ENCODE results near the gene KDM6B.

KDM6B gene

GRCh38 chr17:7840875-7841274 lies 6.9 kb downstream of the KDM6B start:
- Histone ChIP-seq H2BK12ac (ENCODE audit: low read length in 2 of 2) (peak overlapping the region in 1 of 2 experiments; percentile 1), H4K8ac (ENCODE audit: low read length) (no peak overlapping the region), H2AK5ac (ENCODE audit: low read length, severe bottlenecking) (no peak overlapping the region), H3K79me1 (replicated peaks; ENCODE audit: low read length, poor library complexity, severe bottlenecking) (peaks cover 15% of the 10 kb centered on the region), H3K4me3 (ENCODE audit: insufficient read depth in 1 of 2, low read depth in 1 of 2, low read length in 2 of 2) (peak overlapping the region in 1 of 2 experiments; percentile 94), H3K9ac (ENCODE audit: low read length) (peak overlapping the region; percentile 98), H3K23ac (ENCODE audit: low read length in 2 of 2) (no peak overlapping the region), H4K91ac (ENCODE audit: low read length) (no peak overlapping the region), H2BK5ac (ENCODE audit: low read depth, low read length, poor library complexity, severe bottlenecking) (no peak overlapping the region), H3K4me1 (ENCODE audit: control insufficient read depth, insufficient read depth, low read depth, low read length) (peaks cover 34% of the 10 kb centered on the region), H3K14ac (ENCODE audit: low read length in 2 of 2) (no peak overlapping the region), H3K27ac (ENCODE audit: low read length, poor library complexity, severe bottlenecking) (peak overlapping the region; percentile 27), H3K36me3 (ENCODE audit: control insufficient read depth in 1 of 2, insufficient read depth in 2 of 2, low read depth in 1 of 2, low read length in 2 of 2) (peaks cover 14 to 15% of the 10 kb centered on the region in 2 experiments), H2BK15ac (ENCODE audit: low read depth, poor library complexity, severe bottlenecking) (no peak overlapping the region), H2AFZ (ENCODE audit: low read depth, low read length) (no peak overlapping the region), H3K18ac (ENCODE audit: low read depth in 1 of 2, low read length in 2 of 2) (peak overlapping the region in 1 of 2 experiments; percentile 8), H3K27me3 (ENCODE audit: control insufficient read depth in 1 of 2, insufficient read depth in 1 of 2, low read length in 2 of 2) (no peaks in the 10 kb centered on the region), H3K4ac (ENCODE audit: low read depth in 1 of 2, low read length in 2 of 2) (no peak overlapping the region), H2BK120ac (ENCODE audit: low read depth, low read length) (no peak overlapping the region), H3K4me2 (ENCODE audit: low read length, poor library complexity, severe bottlenecking) (no peak overlapping the region), H3K9me3 (ENCODE audit: control insufficient read depth, low read length) (no peaks in the 10 kb centered on the region)
- 50% methylated on average over 1 of the region's 1 CpG for WGBS
- no peak for DNase-seq

GRCh38 chr17:7841396-7841914 lies 7.4 kb downstream of the KDM6B start:
- H4K8ac ChIP-seq (ENCODE audit: low read length) = peak overlapping the region; percentile 76
- H3K36me3 ChIP-seq (ENCODE audit: control insufficient read depth in 1 of 2, insufficient read depth in 2 of 2, low read depth in 1 of 2, low read length in 2 of 2) = peaks cover 17 to 20% of the 10 kb centered on the region in 2 experiments
- H2BK5ac ChIP-seq (ENCODE audit: low read depth, low read length, poor library complexity, severe bottlenecking) = no peak overlapping the region
- H3K4ac ChIP-seq (ENCODE audit: low read depth in 1 of 2, low read length in 2 of 2) = peak overlapping the region; percentile 69 to 97
- peak overlapping the region; percentile 91 for H3K27ac ChIP-seq (ENCODE audit: low read length, poor library complexity, severe bottlenecking)
- peaks cover 34% of the 10 kb centered on the region for H3K4me1 ChIP-seq (ENCODE audit: control insufficient read depth, insufficient read depth, low read depth, low read length)
- H3K4me3 ChIP-seq (ENCODE audit: insufficient read depth in 1 of 2, low read depth in 1 of 2, low read length in 2 of 2) = peak overlapping the region; percentile 66 to 94
- no peaks in the 10 kb centered on the region for H3K9me3 ChIP-seq (ENCODE audit: control insufficient read depth, low read length)
- peak overlapping the region; percentile 45 to 77 for H2BK12ac ChIP-seq (ENCODE audit: low read length in 2 of 2)
- no peak overlapping the region for H2AK5ac ChIP-seq (ENCODE audit: low read length, severe bottlenecking)
- peak overlapping the region; percentile 55 for H2BK15ac ChIP-seq (ENCODE audit: low read depth, poor library complexity, severe bottlenecking)
- no peak overlapping the region for H3K23ac ChIP-seq (ENCODE audit: low read length in 2 of 2)
- peak overlapping the region in 1 of 2 experiments; percentile 76 for H3K14ac ChIP-seq (ENCODE audit: low read length in 2 of 2)
- peak overlapping the region; percentile 93 to 94 for H3K18ac ChIP-seq (ENCODE audit: low read depth in 1 of 2, low read length in 2 of 2)
- H3K79me1 ChIP-seq (replicated peaks; ENCODE audit: low read length, poor library complexity, severe bottlenecking) = peaks cover 17% of the 10 kb centered on the region
- no peak overlapping the region for H2AFZ ChIP-seq (ENCODE audit: low read depth, low read length)
- peak overlapping the region; percentile 83 for H3K4me2 ChIP-seq (ENCODE audit: low read length, poor library complexity, severe bottlenecking)
- H2BK120ac ChIP-seq (ENCODE audit: low read depth, low read length) = peak overlapping the region; percentile 66
- DNase-seq = peak; percentile 96
- peak overlapping the region; percentile 63 for H4K91ac ChIP-seq (ENCODE audit: low read length)
- peak overlapping the region; percentile 98 for H3K9ac ChIP-seq (ENCODE audit: low read length)
- WGBS = 1% methylated on average over 34 of the region's 34 CpGs
- H3K27me3 ChIP-seq (ENCODE audit: control insufficient read depth in 1 of 2, insufficient read depth in 1 of 2, low read length in 2 of 2) = no peaks in the 10 kb centered on the region

- Histone ChIP-seq H3K4ac (ENCODE audit: low read depth in 1 of 2, low read length in 2 of 2) (peak overlapping the region; percentile 93 to 97), H3K27me3 (ENCODE audit: control insufficient read depth in 1 of 2, insufficient read depth in 1 of 2, low read length in 2 of 2) (no peaks in the 10 kb centered on the region), H3K23ac (ENCODE audit: low read length in 2 of 2) (no peak overlapping the region), H2BK120ac (ENCODE audit: low read depth, low read length) (peak overlapping the region; percentile 66), H2AK5ac (ENCODE audit: low read length, severe bottlenecking) (no peak overlapping the region), H4K8ac (ENCODE audit: low read length) (peak overlapping the region; percentile 76), H2BK12ac (ENCODE audit: low read length in 2 of 2) (peak overlapping the region; percentile 45 to 77), H2AFZ (ENCODE audit: low read depth, low read length) (no peak overlapping the region), H3K36me3 (ENCODE audit: control insufficient read depth in 1 of 2, insufficient read depth in 2 of 2, low read depth in 1 of 2, low read length in 2 of 2) (peaks cover 20 to 24% of the 10 kb centered on the region in 2 experiments), H3K14ac (ENCODE audit: low read length in 2 of 2) (peak overlapping the region in 1 of 2 experiments; percentile 76), H3K4me2 (ENCODE audit: low read length, poor library complexity, severe bottlenecking) (peak overlapping the region; percentile 88), H3K79me1 (replicated peaks; ENCODE audit: low read length, poor library complexity, severe bottlenecking) (peaks cover 20% of the 10 kb centered on the region), H3K9me3 (ENCODE audit: control insufficient read depth, low read length) (no peaks in the 10 kb centered on the region), H3K4me1 (ENCODE audit: control insufficient read depth, insufficient read depth, low read depth, low read length) (peaks cover 31% of the 10 kb centered on the region), H2BK5ac (ENCODE audit: low read depth, low read length, poor library complexity, severe bottlenecking) (peak overlapping the region; percentile 54), H3K27ac (ENCODE audit: low read length, poor library complexity, severe bottlenecking) (peak overlapping the region; percentile 98), H2BK15ac (ENCODE audit: low read depth, poor library complexity, severe bottlenecking) (peak overlapping the region; percentile 60), H3K4me3 (ENCODE audit: insufficient read depth in 1 of 2, low read depth in 1 of 2, low read length in 2 of 2) (peak overlapping the region; percentile 69 to 94), H3K18ac (ENCODE audit: low read depth in 1 of 2, low read length in 2 of 2) (peak overlapping the region; percentile 94 to 98), H3K9ac (ENCODE audit: low read length) (peak overlapping the region; percentile 98), H4K91ac (ENCODE audit: low read length) (peak overlapping the region; percentile 96)
- DNase-seq = peak; percentile 94
- WGBS = under 1% methylated on average over 46 of the region's 46 CpGs
Measured at GRCh38 chr17:7841915-7842379, 7.9 kb downstream of the KDM6B start.

- H3K14ac ChIP-seq (ENCODE audit: low read length in 2 of 2) = peak overlapping the region in 1 of 2 experiments; percentile 96
- peaks cover 24 to 31% of the 10 kb centered on the region in 2 experiments for H3K36me3 ChIP-seq (ENCODE audit: control insufficient read depth in 1 of 2, insufficient read depth in 2 of 2, low read depth in 1 of 2, low read length in 2 of 2)
- peak overlapping the region; percentile 98 for H4K91ac ChIP-seq (ENCODE audit: low read length)
- peak overlapping the region; percentile 72 to 98 for H3K18ac ChIP-seq (ENCODE audit: low read depth in 1 of 2, low read length in 2 of 2)
- no peaks in the 10 kb centered on the region for H3K27me3 ChIP-seq (ENCODE audit: control insufficient read depth in 1 of 2, insufficient read depth in 1 of 2, low read length in 2 of 2)
- peak overlapping the region; percentile 62 for H2AK5ac ChIP-seq (ENCODE audit: low read length, severe bottlenecking)
- peak overlapping the region; percentile 20 to 54 for H3K23ac ChIP-seq (ENCODE audit: low read length in 2 of 2)
- H3K4me1 ChIP-seq (ENCODE audit: control insufficient read depth, insufficient read depth, low read depth, low read length) = peaks cover 30% of the 10 kb centered on the region
- H3K79me1 ChIP-seq (replicated peaks; ENCODE audit: low read length, poor library complexity, severe bottlenecking) = peaks cover 23% of the 10 kb centered on the region
- peak; percentile 98 for DNase-seq
- peak overlapping the region; percentile 88 for H3K4me2 ChIP-seq (ENCODE audit: low read length, poor library complexity, severe bottlenecking)
- peak overlapping the region; percentile 91 for H2BK120ac ChIP-seq (ENCODE audit: low read depth, low read length)
- H3K27ac ChIP-seq (ENCODE audit: low read length, poor library complexity, severe bottlenecking) = peak overlapping the region; percentile 98
- peak overlapping the region; percentile 98 for H3K9ac ChIP-seq (ENCODE audit: low read length)
- H2AFZ ChIP-seq (ENCODE audit: low read depth, low read length) = no peak overlapping the region
- H3K4ac ChIP-seq (ENCODE audit: low read depth in 1 of 2, low read length in 2 of 2) = peak overlapping the region; percentile 92 to 93
- H2BK12ac ChIP-seq (ENCODE audit: low read length in 2 of 2) = peak overlapping the region; percentile 91 to 92
- H3K4me3 ChIP-seq (ENCODE audit: insufficient read depth in 1 of 2, low read depth in 1 of 2, low read length in 2 of 2) = peak overlapping the region; percentile 69 to 94
- H3K9me3 ChIP-seq (ENCODE audit: control insufficient read depth, low read length) = no peaks in the 10 kb centered on the region
- peak overlapping the region; percentile 97 for H2BK15ac ChIP-seq (ENCODE audit: low read depth, poor library complexity, severe bottlenecking)
- WGBS = 1% methylated on average over 47 of the region's 47 CpGs
- H4K8ac ChIP-seq (ENCODE audit: low read length) = peak overlapping the region; percentile 47
- peak overlapping the region; percentile 54 for H2BK5ac ChIP-seq (ENCODE audit: low read depth, low read length, poor library complexity, severe bottlenecking)
Measured at GRCh38 chr17:7842380-7843256, 8.6 kb downstream of the KDM6B start.

Data from mesenchymal stem cell (in vitro differentiated cells and primary cell).